IMR-90 (cell line): ENCODE measurements around the gene TP73. TPM values are rescaled to one million over a fixed set of nuclear protein-coding genes. Genes with fewer than 3 reads are reported as not detected.

Experiments used
- ATAC-seq: fragments of 200-7000 bp; cut with Tn5 transposase; 2 replicates; pipeline ENCODE4 v1.9.1; 2020; ENCODE audit warnings: low read depth, mild to moderate bottlenecking, moderate library complexity
- BruUV-seq: library from RNA; stranded (reverse); fragments of 400-500 nt; replicated peaks from 2 replicates; lab custom pipeline; 2021; lab: Mats Ljungman, UMichigan
- CTCF ChIA-PET: fragments of 300-600 bp; formaldehyde crosslinking; extraction: SDS; loops from one replicate; lab custom pipeline; 2021; ENCODE audit warnings: antibody characterized with exemption; lab: Yijun Ruan, JAX
- POLR2A ChIA-PET: fragments of 300-600 bp; sonication (Branson Sonifier 250); formaldehyde crosslinking; loops from one replicate; lab custom pipeline; 2022; ENCODE audit warnings: antibody characterized with exemption; ENCODE audit not compliant: unreplicated experiment; lab: Charles Lee
- DNase-seq: peaks from one replicate; pipeline ENCODE4 v3.0.0; 2013
- H2AFZ ChIP-seq: replicated peaks from 2 replicates; pipeline ENCODE3; 2013; ENCODE audit warnings: low read length, mild to moderate bottlenecking; ENCODE audit not compliant: poor library complexity
- H2AK5ac ChIP-seq: 2 replicates; pipeline ENCODE4 v1.6.1; 2013; ENCODE audit warnings: low read depth, low read length, inconsistent platforms
- H2AK9ac ChIP-seq: replicated peaks from 2 replicates; pipeline ENCODE3; 2013; ENCODE audit warnings: mild to moderate bottlenecking, low read depth, low read length, moderate library complexity; ENCODE audit not compliant: poor library complexity
- H2BK120ac ChIP-seq: 2 replicates; pipeline ENCODE4 v1.6.1; 2013; ENCODE audit warnings: low read depth, low read length, inconsistent platforms
- H2BK15ac ChIP-seq: 3 replicates; pipeline ENCODE4 v1.6.1; 2013; ENCODE audit warnings: low read depth, low read length, inconsistent platforms
- H2BK20ac ChIP-seq: 2 replicates; pipeline ENCODE4 v1.6.1; 2013; ENCODE audit warnings: low read depth, mild to moderate bottlenecking, inconsistent platforms, low read length, moderate library complexity
- H2BK5ac ChIP-seq: 2 replicates; pipeline ENCODE4 v1.6.1; 2013; ENCODE audit warnings: mild to moderate bottlenecking, low read depth, low read length, inconsistent platforms; ENCODE audit not compliant: poor library complexity, severe bottlenecking
- H3K14ac ChIP-seq: replicated peaks from 2 replicates; pipeline ENCODE4 v1.6.1; 2013; ENCODE audit warnings: low read depth, low read length, inconsistent platforms
- H3K18ac ChIP-seq: 2 replicates; pipeline ENCODE4 v1.6.1; 2013; ENCODE audit warnings: low read depth, low read length, control low read depth
- H3K23ac ChIP-seq: 2 replicates; pipeline ENCODE4 v1.6.1; 2013; ENCODE audit warnings: low read depth, low read length, inconsistent platforms
- H3K27ac ChIP-seq: 2 replicates; pipeline ENCODE4 v1.5.1; 2013; ENCODE audit warnings: mild to moderate bottlenecking, control low read depth, low read length; ENCODE audit not compliant: insufficient read depth
- H3K27me3 ChIP-seq: 2 replicates; pipeline ENCODE4 v1.6.1; 2013; ENCODE audit warnings: low read length; ENCODE audit not compliant: control insufficient read depth, insufficient read depth
- H3K36me3 ChIP-seq: 2 replicates; pipeline ENCODE4 v1.6.1; 2013; ENCODE audit warnings: low read length, mixed read lengths; ENCODE audit not compliant: control insufficient read depth, insufficient read depth
- H3K4ac ChIP-seq: 2 replicates; pipeline ENCODE4 v1.6.1; 2013; ENCODE audit warnings: low read depth, low read length, inconsistent platforms
- H3K4me1 ChIP-seq: 2 replicates; pipeline ENCODE4 v1.6.1; 2013; ENCODE audit warnings: low read length, mixed read lengths; ENCODE audit not compliant: control insufficient read depth, insufficient read depth
- H3K4me2 ChIP-seq: 2 replicates; pipeline ENCODE4 v1.6.1; 2013; ENCODE audit warnings: low read depth, mild to moderate bottlenecking, control low read depth, low read length, moderate library complexity
- H3K4me3 ChIP-seq: 2 replicates; pipeline ENCODE4 v1.5.1; 2013; ENCODE audit warnings: low read depth, mild to moderate bottlenecking, control low read depth, low read length, moderate library complexity; ENCODE audit not compliant: insufficient read depth
- H3K56ac ChIP-seq: 2 replicates; pipeline ENCODE4 v1.6.1; 2013; ENCODE audit warnings: low read length, inconsistent platforms; ENCODE audit not compliant: insufficient read depth; ENCODE audit errors: extremely low read depth
- H3K79me1 ChIP-seq, 2 experiments: 2 replicates each; pipeline ENCODE4 v1.6.1; 2013; ENCODE audit warnings: low read length in 2 of 2, inconsistent platforms in 1 of 2, low read depth in 1 of 2
- H3K9ac ChIP-seq: 2 replicates; pipeline ENCODE4 v1.6.1; 2013; ENCODE audit warnings: low read depth, low read length, control low read depth
- H3K9me1 ChIP-seq: 2 replicates; pipeline ENCODE4 v1.6.1; 2013; ENCODE audit warnings: low read length, inconsistent platforms; ENCODE audit not compliant: insufficient read depth
- H3K9me3 ChIP-seq: 2 replicates; pipeline ENCODE4 v1.6.1; 2013; ENCODE audit warnings: low read length; ENCODE audit not compliant: control insufficient read depth, insufficient read depth
- H4K20me1 ChIP-seq: 2 replicates; pipeline ENCODE4 v1.6.1; 2013; ENCODE audit warnings: low read length, inconsistent platforms; ENCODE audit not compliant: insufficient read depth
- H4K5ac ChIP-seq: 2 replicates; pipeline ENCODE4 v1.6.1; 2013; ENCODE audit warnings: mild to moderate bottlenecking, low read depth, low read length, control low read depth
- H4K8ac ChIP-seq, 2 experiments: 2 replicates each; pipeline ENCODE4 v1.6.1; 2013; ENCODE audit warnings: low read depth in 2 of 2, low read length in 2 of 2, control low read depth in 1 of 2, inconsistent platforms in 1 of 2
- H4K91ac ChIP-seq: 2 replicates; pipeline ENCODE4 v1.6.1; 2013; ENCODE audit warnings: low read depth, low read length, inconsistent platforms; ENCODE audit not compliant: insufficient read depth
- BHLHE40 ChIP-seq: fragments of 150-350 bp; IDR thresholded peaks from 2 replicates; pipeline ENCODE4 v1.6.1; 2016; ENCODE audit warnings: mild to moderate bottlenecking, low read depth, low read length
- CEBPB ChIP-seq: IDR thresholded peaks from 2 replicates; pipeline ENCODE4 v1.6.1; 2012; ENCODE audit warnings: low read depth, low read length, improper control_type of control experiment
- CHD1 ChIP-seq: IDR thresholded peaks from 2 replicates; pipeline ENCODE4 v1.6.1; 2012; ENCODE audit warnings: low read depth, low read length, improper control_type of control experiment
- MAFK ChIP-seq: IDR thresholded peaks from 2 replicates; pipeline ENCODE4 v1.6.1; 2012; ENCODE audit warnings: low read depth, low read length, improper control_type of control experiment
- MXI1 ChIP-seq: IDR thresholded peaks from 2 replicates; pipeline ENCODE4 v1.6.1; 2012; ENCODE audit warnings: low read depth, mild to moderate bottlenecking, low read length, moderate library complexity, borderline replicate concordance
- POLR2A ChIP-seq: IDR thresholded peaks from 2 replicates; pipeline ENCODE4 v1.6.1; 2012; ENCODE audit warnings: mild to moderate bottlenecking, low read depth, low read length
- RAD21 ChIP-seq: IDR thresholded peaks from 2 replicates; pipeline ENCODE4 v1.6.1; 2012; ENCODE audit warnings: low read length, improper control_type of control experiment
- RCOR1 ChIP-seq: IDR thresholded peaks from 2 replicates; pipeline ENCODE4 v1.6.1; 2012; ENCODE audit warnings: mild to moderate bottlenecking, low read length, improper control_type of control experiment; ENCODE audit not compliant: insufficient replicate concordance
- RFX5 ChIP-seq: IDR thresholded peaks from 2 replicates; pipeline ENCODE4 v1.8.0; 2012; ENCODE audit warnings: low read depth, mild to moderate bottlenecking, low read length, moderate library complexity
- SMC3 ChIP-seq: fragments of 150-350 bp; IDR thresholded peaks from 2 replicates; pipeline ENCODE4 v1.6.1; 2016; ENCODE audit warnings: low read depth, mild to moderate bottlenecking, antibody characterized with exemption, low read length, moderate library complexity
- WGBS, 2 experiments: methylation state at CpG; one replicate each; pipeline versions ENCODE4 v1.1.5 to v1.1.7; 2013; ENCODE audit warnings: missing lambda C conversion rate in 2 of 2; ENCODE audit not compliant: insufficient read length in 1 of 2; ENCODE audit errors: extremely low coverage in 2 of 2; 5-methylcytosine and 5-hydroxymethylcytosine counted together
- dilution Hi-C: fragments of 300-500 bp; cut with HindIII; formaldehyde crosslinking; loops from one replicate; pipeline ENCODE4 v1.14.3; 2018; ENCODE audit warnings: low sequenced_read_pairs; ENCODE audit not compliant: unreplicated experiment
- in situ Hi-C: fragments of 300-500 bp; cut with MboI; formaldehyde crosslinking; loops from 3 replicates; pipeline ENCODE4 v1.14.3; 2019; ENCODE audit warnings: low sequenced_read_pairs, inconsistent platforms, mixed read lengths
- intact Hi-C: fragments of 100-400 bp; cut with micrococcal nuclease; formaldehyde crosslinking; loops from 2 replicates; pipeline ENCODE4 v1.10.0; 2022
- polyA plus RNA-seq, 3 experiments: library from polyadenylated mRNA; depleted of rRNA; stranded (reverse); fragments of >200 nt; gene quantifications; 2 replicates each; pipeline ENCODE4 v1.2.3, GENCODE V29; 2012; ENCODE audit warnings: low replicate concordance in 1 of 3
- total RNA-seq: library from RNA; depleted of rRNA; stranded (reverse); fragments of >200 nt; gene quantifications from 2 replicates; pipeline ENCODE4 v1.2.3, GENCODE V29; 2012
- TF ChIP-seq, protein P1 (sequence below): conservative IDR thresholded peaks from 2 replicates; pipeline ENCODE4 v1.5.1; 2012; ENCODE audit warnings: mild to moderate bottlenecking, low read depth, low read length, improper control_type of control experiment
- TF ChIP-seq, protein P2 (sequence below): fragments of 150-350 bp; IDR thresholded peaks from 2 replicates; pipeline ENCODE4 v1.6.1; 2017; ENCODE audit warnings: mild to moderate bottlenecking, antibody characterized with exemption, low read length, low read depth
- TF ChIP-seq, protein P3 (sequence below): fragments of 150-350 bp; IDR thresholded peaks from 2 replicates; pipeline ENCODE4 v1.6.1; 2016; ENCODE audit warnings: low read depth, mild to moderate bottlenecking, low read length, moderate library complexity, borderline replicate concordance

Gene TP73
- total and polyA plus RNA-seq, 2 of the 4 experiments (the other 2 are of a cell fraction) = not detected

DNA sequence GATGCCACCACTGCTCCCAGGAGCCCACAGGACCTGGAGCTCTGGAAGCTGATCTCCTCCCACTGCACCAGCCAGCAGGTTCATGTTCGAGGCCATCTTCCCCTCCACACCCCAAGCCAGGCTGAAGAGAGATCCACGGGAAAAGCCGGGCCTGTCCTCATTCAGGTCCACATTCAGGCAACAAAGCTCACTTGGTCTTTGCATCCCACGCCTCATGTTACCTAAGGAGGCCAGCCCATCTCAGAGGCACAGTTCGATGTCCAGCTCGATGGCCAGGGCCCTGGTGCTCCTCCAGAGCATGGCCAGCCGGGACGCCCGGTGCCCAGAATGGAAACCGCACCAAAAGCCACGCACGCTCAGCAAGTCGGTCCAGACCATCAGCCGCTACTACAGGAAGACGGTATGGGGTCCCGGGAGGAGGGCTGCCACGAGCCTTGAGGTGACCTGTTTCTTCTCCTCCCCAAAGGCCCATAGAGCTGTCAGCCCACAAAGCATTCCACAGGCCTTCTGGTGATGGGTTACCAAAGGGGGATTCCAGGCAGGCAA is 100.2 kb downstream of the TP73 start, which contains the start of gene CCDC27:
TSS of gene CCDC27 (plus strand) at position 51 of the 546 bp plus-strand sequence. CDS start at position 83, 32 bp downstream.
- Histone ChIP-seq H2BK20ac (no peak within 1 kb of the TSS), H3K9ac (no peak within 1 kb of the TSS), H4K20me1 (no peaks in the 10 kb centered on the region), H3K4me1 (peaks cover 2% of the 10 kb centered on the region; the same call in 1 of the 2 replicates), H2AFZ (no peak within 1 kb of the TSS), H3K56ac (no peak within 1 kb of the TSS), H4K91ac (no peak within 1 kb of the TSS), H3K4ac (no peak within 1 kb of the TSS), H2AK5ac (no peak within 1 kb of the TSS), H3K27ac (no peak within 1 kb of the TSS), H3K4me2 (no peak within 1 kb of the TSS), H3K9me1 (peaks cover 4% of the 10 kb centered on the region; the same call in 1 of the 2 replicates), H3K18ac (no peak within 1 kb of the TSS), H2BK120ac (no peak within 1 kb of the TSS), H3K14ac (no peak within 1 kb of the TSS), H3K4me3 (no peak within 1 kb of the TSS), H3K36me3 (no peaks in the 10 kb centered on the region), H4K8ac (no peak within 1 kb of the TSS), H3K23ac (no peak within 1 kb of the TSS), H3K27me3 (peaks cover 34% of the 10 kb centered on the region), H2AK9ac (no peak within 1 kb of the TSS), H3K79me1 (peaks cover 4% of the 10 kb centered on the region in 2 experiments; a peak in 2 of 4 replicates), H2BK5ac (no peak within 1 kb of the TSS), H4K5ac (no peak within 1 kb of the TSS), H2BK15ac (no peak within 1 kb of the TSS), H3K9me3 (no peaks in the 10 kb centered on the region)
- in situ Hi-C loops = no loop called here
- TF ChIP-seq, protein P1, sequence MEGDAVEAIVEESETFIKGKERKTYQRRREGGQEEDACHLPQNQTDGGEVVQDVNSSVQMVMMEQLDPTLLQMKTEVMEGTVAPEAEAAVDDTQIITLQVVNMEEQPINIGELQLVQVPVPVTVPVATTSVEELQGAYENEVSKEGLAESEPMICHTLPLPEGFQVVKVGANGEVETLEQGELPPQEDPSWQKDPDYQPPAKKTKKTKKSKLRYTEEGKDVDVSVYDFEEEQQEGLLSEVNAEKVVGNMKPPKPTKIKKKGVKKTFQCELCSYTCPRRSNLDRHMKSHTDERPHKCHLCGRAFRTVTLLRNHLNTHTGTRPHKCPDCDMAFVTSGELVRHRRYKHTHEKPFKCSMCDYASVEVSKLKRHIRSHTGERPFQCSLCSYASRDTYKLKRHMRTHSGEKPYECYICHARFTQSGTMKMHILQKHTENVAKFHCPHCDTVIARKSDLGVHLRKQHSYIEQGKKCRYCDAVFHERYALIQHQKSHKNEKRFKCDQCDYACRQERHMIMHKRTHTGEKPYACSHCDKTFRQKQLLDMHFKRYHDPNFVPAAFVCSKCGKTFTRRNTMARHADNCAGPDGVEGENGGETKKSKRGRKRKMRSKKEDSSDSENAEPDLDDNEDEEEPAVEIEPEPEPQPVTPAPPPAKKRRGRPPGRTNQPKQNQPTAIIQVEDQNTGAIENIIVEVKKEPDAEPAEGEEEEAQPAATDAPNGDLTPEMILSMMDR = no peak
- TF ChIP-seq RAD21 (no peak), BHLHE40 (no peak), MAFK (no peak), MXI1 (no peak), RFX5 (no peak), RCOR1 (no peak), SMC3 (no peak), POLR2A (no peak), CHD1 (no peak), CEBPB (no peak)
- TF ChIP-seq, protein P2, sequence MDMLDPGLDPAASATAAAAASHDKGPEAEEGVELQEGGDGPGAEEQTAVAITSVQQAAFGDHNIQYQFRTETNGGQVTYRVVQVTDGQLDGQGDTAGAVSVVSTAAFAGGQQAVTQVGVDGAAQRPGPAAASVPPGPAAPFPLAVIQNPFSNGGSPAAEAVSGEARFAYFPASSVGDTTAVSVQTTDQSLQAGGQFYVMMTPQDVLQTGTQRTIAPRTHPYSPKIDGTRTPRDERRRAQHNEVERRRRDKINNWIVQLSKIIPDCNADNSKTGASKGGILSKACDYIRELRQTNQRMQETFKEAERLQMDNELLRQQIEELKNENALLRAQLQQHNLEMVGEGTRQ = no peak
- TF ChIP-seq, protein P3, sequence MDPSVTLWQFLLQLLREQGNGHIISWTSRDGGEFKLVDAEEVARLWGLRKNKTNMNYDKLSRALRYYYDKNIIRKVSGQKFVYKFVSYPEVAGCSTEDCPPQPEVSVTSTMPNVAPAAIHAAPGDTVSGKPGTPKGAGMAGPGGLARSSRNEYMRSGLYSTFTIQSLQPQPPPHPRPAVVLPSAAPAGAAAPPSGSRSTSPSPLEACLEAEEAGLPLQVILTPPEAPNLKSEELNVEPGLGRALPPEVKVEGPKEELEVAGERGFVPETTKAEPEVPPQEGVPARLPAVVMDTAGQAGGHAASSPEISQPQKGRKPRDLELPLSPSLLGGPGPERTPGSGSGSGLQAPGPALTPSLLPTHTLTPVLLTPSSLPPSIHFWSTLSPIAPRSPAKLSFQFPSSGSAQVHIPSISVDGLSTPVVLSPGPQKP = no peak
- intact Hi-C loops = no loop called here
- POLR2A ChIA-PET = no interaction called here
- BruUV-seq = no TSS peak
- 82% methylated on average over 8 of the region's 17 CpGs; no CpG with 5 or more reads in 1 of the 2 experiments for WGBS, 2 experiments
- DNase-seq (no peak), ATAC-seq (no peak)
- dilution Hi-C loops = no loop called here
- CTCF ChIA-PET = interaction anchor here (0.5 to 0.6 kb wide), 3 partner anchors 22 to 299 kb away, joined by 3 read pairs; no protein-coding TSS in a partner anchor
